Mesendoderm (in vitro differentiated cells): ENCODE data around the gene APBB2.

Experiments
- DNase-seq: peaks from one replicate; pipeline ENCODE4 v3.0.0; 2013
- H2AK5ac ChIP-seq: 2 replicates; pipeline ENCODE4 v1.6.1; 2013; ENCODE audit warnings: low read length, inconsistent platforms
- H2BK120ac ChIP-seq: 2 replicates; pipeline ENCODE4 v1.6.1; 2013; ENCODE audit warnings: low read depth, mild to moderate bottlenecking, low read length, moderate library complexity, mixed read lengths
- H2BK15ac ChIP-seq: replicated peaks from 2 replicates; pipeline ENCODE4 v1.6.1; 2013; ENCODE audit warnings: low read depth, mild to moderate bottlenecking, moderate library complexity
- H2BK5ac ChIP-seq: 2 replicates; pipeline ENCODE4 v1.6.1; 2013; ENCODE audit warnings: low read length, inconsistent platforms
- H3K18ac ChIP-seq: 2 replicates; pipeline ENCODE4 v1.6.1; 2013; ENCODE audit warnings: mild to moderate bottlenecking, low read length, mixed read lengths
- H3K23ac ChIP-seq: one replicate; pipeline ENCODE4 v1.6.1; 2013; ENCODE audit warnings: low read length
- H3K27ac ChIP-seq: 2 replicates; pipeline ENCODE4 v1.5.1; 2013; ENCODE audit warnings: low read depth, mild to moderate bottlenecking, inconsistent platforms, low read length, moderate library complexity
- H3K27me3 ChIP-seq: 2 replicates; pipeline ENCODE4 v1.6.1; 2013; ENCODE audit warnings: low read length, control low read depth, mild to moderate bottlenecking, inconsistent platforms; ENCODE audit not compliant: insufficient read depth, poor library complexity
- H3K36me3 ChIP-seq: 2 replicates; pipeline ENCODE4 v1.6.1; 2013; ENCODE audit warnings: low read length, inconsistent platforms; ENCODE audit not compliant: control insufficient read depth, insufficient read depth
- H3K4ac ChIP-seq: one replicate; pipeline ENCODE4 v1.6.1; 2013; ENCODE audit warnings: low read depth, mild to moderate bottlenecking, low read length, moderate library complexity
- H3K4me1 ChIP-seq: 2 replicates; pipeline ENCODE4 v1.6.1; 2013; ENCODE audit warnings: low read depth, low read length, inconsistent platforms; ENCODE audit not compliant: control insufficient read depth
- H3K4me2 ChIP-seq: 2 replicates; pipeline ENCODE4 v1.6.1; 2013; ENCODE audit warnings: low read length
- H3K4me3 ChIP-seq: 2 replicates; pipeline ENCODE4 v1.5.1; 2013; ENCODE audit warnings: mild to moderate bottlenecking, low read length
- H3K56ac ChIP-seq: one replicate; pipeline ENCODE4 v1.6.1; 2013; ENCODE audit warnings: low read length
- H3K79me1 ChIP-seq: 2 replicates; pipeline ENCODE4 v1.6.1; 2013; ENCODE audit warnings: low read length, inconsistent platforms
- H3K79me2 ChIP-seq: 2 replicates; pipeline ENCODE4 v1.6.1; 2013; ENCODE audit warnings: mild to moderate bottlenecking, low read length; ENCODE audit not compliant: control insufficient read depth, insufficient read depth
- H3K9ac ChIP-seq: 2 replicates; pipeline ENCODE4 v1.6.1; 2013; ENCODE audit warnings: low read length, inconsistent platforms
- H4K5ac ChIP-seq: one replicate; pipeline ENCODE4 v1.6.1; 2013; ENCODE audit warnings: low read length
- H4K8ac ChIP-seq: one replicate; pipeline ENCODE4 v1.6.1; 2013; ENCODE audit warnings: low read depth, mild to moderate bottlenecking, control low read depth, low read length, moderate library complexity
- WGBS: extraction: QIAGEN DNeasy Blood & Tissue Kit; methylation state at CpG from one replicate; pipeline ENCODE4 v1.1.7; 2013; ENCODE audit warnings: low lambda C conversion rate, missing lambda C conversion rate; ENCODE audit not compliant: insufficient coverage; ENCODE audit errors: extremely low coverage; 5-methylcytosine and 5-hydroxymethylcytosine counted together

The APBB2 gene

GRCh38 chr4:40843696-40844095, 370.6 kb downstream of the APBB2 start:
- H3K4me2 ChIP-seq, result no peak overlapping the region
- WGBS, result no CpG with 5 or more reads among the region's 1 CpG
- H2BK120ac ChIP-seq, result no peak overlapping the region
- no peak overlapping the region for H3K18ac ChIP-seq
- no peak overlapping the region for H3K4me3 ChIP-seq
- no peak overlapping the region for H3K4ac ChIP-seq
- no peak overlapping the region for H2BK15ac ChIP-seq
- H2AK5ac ChIP-seq, result no peak overlapping the region
- H3K4me1 ChIP-seq, result peaks cover 2% of the 10 kb centered on the region
- H3K36me3 ChIP-seq, result no peaks in the 10 kb centered on the region
- peaks cover 13% of the 10 kb centered on the region for H3K79me2 ChIP-seq
- no peak overlapping the region for H3K27ac ChIP-seq
- H3K79me1 ChIP-seq, result peaks cover 6% of the 10 kb centered on the region
- no peak overlapping the region for H3K9ac ChIP-seq
- no peak overlapping the region for H2BK5ac ChIP-seq
- H4K5ac ChIP-seq, result no peak overlapping the region
- H3K56ac ChIP-seq, result no peak overlapping the region
- peak; percentile 62 for DNase-seq
- H4K8ac ChIP-seq, result no peak overlapping the region
- no peak overlapping the region for H3K23ac ChIP-seq
- H3K27me3 ChIP-seq, result no peaks in the 10 kb centered on the region

DNA sequence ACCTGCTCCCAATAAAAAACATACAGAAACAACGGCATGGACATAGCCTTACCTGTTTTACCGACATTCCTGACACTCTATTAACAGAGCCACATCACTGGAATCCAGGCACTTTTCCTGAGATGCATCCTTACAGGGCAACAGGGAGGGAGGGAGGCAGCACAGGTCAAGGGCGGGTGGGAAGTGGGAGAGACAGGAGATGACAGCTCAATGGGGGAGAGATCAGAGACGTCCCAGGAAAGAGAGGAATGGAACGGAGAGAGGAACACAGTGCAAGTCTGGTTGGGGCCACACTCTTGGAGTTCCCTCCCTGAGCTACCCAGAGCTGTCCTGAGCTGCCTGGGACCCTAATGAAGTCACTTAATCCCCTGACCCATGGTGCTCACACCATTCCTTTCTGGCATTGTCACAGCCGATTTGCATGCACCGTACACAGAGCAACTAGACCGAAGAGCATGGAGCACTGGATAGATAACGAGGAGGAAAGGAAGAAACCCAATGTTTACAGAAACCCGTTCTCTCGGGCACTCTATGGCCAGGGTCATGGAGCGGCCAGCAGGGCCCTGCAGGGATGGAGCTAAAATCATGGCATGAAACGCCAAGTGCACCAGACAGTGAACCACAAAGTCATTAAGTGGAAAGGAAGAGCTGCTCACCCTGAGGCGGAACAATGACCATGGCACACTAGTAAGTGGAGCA, 371.5 kb downstream of the APBB2 start:
- H3K79me1 ChIP-seq, result peaks cover 6% of the 10 kb centered on the region
- no peak overlapping the region for H4K8ac ChIP-seq
- H3K4me3 ChIP-seq, result no peak overlapping the region
- H3K9ac ChIP-seq, result no peak overlapping the region
- H3K56ac ChIP-seq, result no peak overlapping the region
- H3K4me2 ChIP-seq, result no peak overlapping the region
- H2BK5ac ChIP-seq, result no peak overlapping the region
- H3K4ac ChIP-seq, result no peak overlapping the region
- WGBS, result no CpG with 5 or more reads among the region's 14 CpGs
- peaks cover 2% of the 10 kb centered on the region for H3K4me1 ChIP-seq
- H3K36me3 ChIP-seq, result no peaks in the 10 kb centered on the region
- H2BK120ac ChIP-seq, result no peak overlapping the region
- H3K27me3 ChIP-seq, result no peaks in the 10 kb centered on the region
- no peak overlapping the region for H4K5ac ChIP-seq
- no peak overlapping the region for H2BK15ac ChIP-seq
- peaks cover 13% of the 10 kb centered on the region for H3K79me2 ChIP-seq
- H2AK5ac ChIP-seq, result no peak overlapping the region
- no peak overlapping the region for H3K23ac ChIP-seq
- H3K18ac ChIP-seq, result no peak overlapping the region
- no peak overlapping the region for H3K27ac ChIP-seq
- DNase-seq, result peak; percentile 45

DNA sequence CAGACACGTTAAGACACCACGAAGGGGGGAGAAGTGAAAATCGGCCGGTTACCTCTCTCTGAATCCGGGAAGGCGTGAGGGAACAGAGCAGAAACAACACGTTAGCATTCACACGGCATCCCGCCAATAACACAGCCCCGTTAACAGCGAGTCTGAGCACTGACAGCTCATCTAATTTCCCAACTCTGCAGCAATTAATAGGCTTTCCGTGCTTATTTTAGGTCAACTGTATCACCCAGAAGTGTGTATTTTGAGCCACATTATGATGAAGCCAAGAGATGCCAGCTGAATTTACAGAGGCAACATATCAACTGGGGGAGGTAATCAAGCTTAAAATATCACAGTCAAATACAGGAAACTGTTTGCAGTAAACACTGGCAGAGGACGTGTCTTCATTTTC, 372.0 kb downstream of the APBB2 start:
- Histone ChIP-seq H3K9ac (no peak overlapping the region), H3K36me3 (no peaks in the 10 kb centered on the region), H3K27ac (no peak overlapping the region), H3K4me3 (no peak overlapping the region), H3K27me3 (no peaks in the 10 kb centered on the region), H2BK120ac (no peak overlapping the region), H3K4me2 (no peak overlapping the region), H3K23ac (no peak overlapping the region), H2AK5ac (no peak overlapping the region), H3K56ac (no peak overlapping the region), H3K4me1 (peaks cover 2% of the 10 kb centered on the region), H4K5ac (no peak overlapping the region), H2BK15ac (no peak overlapping the region), H3K79me1 (peaks cover 8% of the 10 kb centered on the region), H2BK5ac (no peak overlapping the region), H3K18ac (no peak overlapping the region), H3K79me2 (peaks cover 13% of the 10 kb centered on the region), H3K4ac (no peak overlapping the region), H4K8ac (no peak overlapping the region)
- no peak for DNase-seq
- no CpG with 5 or more reads among the region's 13 CpGs for WGBS

DNA sequence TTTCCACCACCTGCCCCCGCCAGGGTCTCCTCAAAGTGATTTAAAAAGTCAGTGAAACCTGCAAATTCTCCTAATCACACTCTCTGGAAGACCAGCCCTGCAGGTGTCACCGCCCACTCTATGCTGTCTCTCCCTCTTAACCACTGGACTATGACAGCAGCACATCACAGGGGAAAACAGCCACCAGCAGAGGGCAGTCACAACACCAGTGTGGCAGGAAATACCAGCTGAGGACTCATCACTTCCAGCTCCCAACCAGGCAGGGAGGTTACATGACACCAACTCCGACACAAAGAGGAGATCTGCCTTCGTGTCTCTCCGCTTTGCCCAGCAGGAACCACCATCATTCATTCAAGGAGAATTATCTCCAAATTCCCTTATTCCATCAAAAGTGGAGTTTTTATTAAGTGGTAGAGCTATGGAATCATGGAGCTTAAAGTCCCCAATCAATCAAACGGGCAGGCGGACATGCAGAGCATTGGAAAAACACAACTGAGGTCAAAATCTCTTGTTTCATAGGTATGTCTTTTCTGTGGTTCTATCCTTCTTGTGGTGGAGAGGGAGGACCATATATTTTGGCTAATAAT, 373.3 kb downstream of the APBB2 start:
- Histone ChIP-seq H3K4me3 (no peak overlapping the region), H3K9ac (no peak overlapping the region), H3K4ac (no peak overlapping the region), H2BK120ac (no peak overlapping the region), H2BK5ac (no peak overlapping the region), H3K27me3 (no peaks in the 10 kb centered on the region), H3K23ac (no peak overlapping the region), H3K79me2 (peaks cover 11% of the 10 kb centered on the region), H2AK5ac (no peak overlapping the region), H3K4me1 (peaks cover 2% of the 10 kb centered on the region), H3K36me3 (no peaks in the 10 kb centered on the region), H3K18ac (no peak overlapping the region), H3K79me1 (peaks cover 6% of the 10 kb centered on the region), H2BK15ac (no peak overlapping the region), H4K5ac (no peak overlapping the region), H3K4me2 (no peak overlapping the region), H4K8ac (no peak overlapping the region), H3K27ac (no peak overlapping the region), H3K56ac (no peak overlapping the region)
- DNase-seq, result peak; percentile 99
- WGBS, result no CpG with 5 or more reads among the region's 7 CpGs

GRCh38 chr4:40840255-40840984, 373.9 kb downstream of the APBB2 start:
- no peak overlapping the region for H3K23ac ChIP-seq
- H2BK120ac ChIP-seq, result no peak overlapping the region
- no peak overlapping the region for H4K5ac ChIP-seq
- H3K79me2 ChIP-seq, result peaks cover 11% of the 10 kb centered on the region
- H3K79me1 ChIP-seq, result peaks cover 9% of the 10 kb centered on the region
- no peak overlapping the region for H2BK5ac ChIP-seq
- DNase-seq, result no peak
- H3K36me3 ChIP-seq, result no peaks in the 10 kb centered on the region
- H3K4me1 ChIP-seq, result peaks cover 2% of the 10 kb centered on the region
- no peak overlapping the region for H2AK5ac ChIP-seq
- no peak overlapping the region for H3K27ac ChIP-seq
- H3K18ac ChIP-seq, result no peak overlapping the region
- no peak overlapping the region for H3K9ac ChIP-seq
- no peak overlapping the region for H3K4me3 ChIP-seq
- H4K8ac ChIP-seq, result no peak overlapping the region
- H3K4ac ChIP-seq, result no peak overlapping the region
- no peak overlapping the region for H2BK15ac ChIP-seq
- no CpG with 5 or more reads among the region's 10 CpGs for WGBS
- H3K27me3 ChIP-seq, result no peaks in the 10 kb centered on the region
- H3K56ac ChIP-seq, result no peak overlapping the region
- H3K4me2 ChIP-seq, result no peak overlapping the region
